HCT116 (cell line): ENCODE results near the gene ULBP1. TPM values are rescaled to one million over a fixed set of nuclear protein-coding genes. Genes with fewer than 3 reads are reported as not detected.

Source experiments
- ATAC-seq: fragments of 200-7000 bp; cut with Tn5 transposase; 2 replicates; pipeline ENCODE4 v1.9.1; 2020; ENCODE audit warnings: mild to moderate bottlenecking, moderate library complexity
- BruUV-seq: library from RNA; stranded (reverse); fragments of 400-500 nt; replicated peaks from 2 replicates; lab custom pipeline; 2021; lab: Mats Ljungman, UMichigan
- CTCF ChIA-PET: fragments of 300-600 bp; sonication (Branson Sonifier 250); formaldehyde crosslinking; loops from one replicate; lab custom pipeline; 2021; ENCODE audit warnings: antibody characterized with exemption; lab: Charles Lee
- POLR2A ChIA-PET: fragments of 300-600, 350-600 bp; sonication (Branson Sonifier 250); formaldehyde crosslinking; loops from one replicate; lab custom pipeline; 2021; ENCODE audit warnings: antibody characterized with exemption; lab: Charles Lee
- RAD21 ChIA-PET, 2 experiments: fragments of 300-600 bp; sonication (Branson Sonifier 250); formaldehyde crosslinking; loops; one replicate each; lab custom pipeline; 2023; ENCODE audit warnings: low total read pairs in 2 of 2; ENCODE audit not compliant: uncharacterized antibody in 2 of 2, unreplicated experiment in 2 of 2, low non-redundant PET in 1 of 2; lab: Charles Lee
- DNase-seq: peaks from one replicate; pipeline ENCODE4 v3.0.0-alpha.2; 2010; ENCODE audit warnings: low read depth, low spot score
- H2AFZ ChIP-seq: fragments of 200-600 bp; shearing (Covaris generic), sonication (generic); 2 replicates; pipeline ENCODE4 v1.6.1; 2017; ENCODE audit warnings: low read depth, mixed run types, mixed read lengths, antibody characterized with exemption, low read length; ENCODE audit not compliant: poor library complexity, severe bottlenecking
- H3K27ac ChIP-seq: 2 replicates; pipeline ENCODE4 v1.5.1; 2012; ENCODE audit warnings: low read depth, low read length
- H3K27me3 ChIP-seq: fragments of 200-600 bp; sonication (generic); 2 replicates; pipeline ENCODE4 v1.6.1; 2016; ENCODE audit warnings: mixed run types, low read length, mixed read lengths; ENCODE audit not compliant: insufficient read depth
- H3K36me3 ChIP-seq, 2 experiments: fragments of 200-500 bp in 1 of 2; fragments of 200-600 bp in 1 of 2; sonication (Bioruptor generic) in 1 of 2; sonication (generic) in 1 of 2; 2 replicates each; pipeline versions ENCODE4 v1.5.1 to v1.6.1; 2014 to 2016; ENCODE audit warnings: low read length in 2 of 2, inconsistent platforms in 1 of 2, mixed read lengths in 1 of 2, mixed run types in 1 of 2; ENCODE audit not compliant: insufficient read depth in 2 of 2, control insufficient read depth in 1 of 2
- H3K4me1 ChIP-seq, 2 experiments: fragments of 200-600 bp in 1 of 2; sonication (generic) in 1 of 2; 2 replicates each; pipeline versions ENCODE4 v1.5.1 to v1.6.1; 2012 to 2017; ENCODE audit warnings: low read length in 2 of 2, inconsistent platforms in 1 of 2, mild to moderate bottlenecking in 1 of 2, mixed read lengths in 1 of 2, mixed run types in 1 of 2, moderate library complexity in 1 of 2; ENCODE audit not compliant: insufficient read depth in 2 of 2, control insufficient read depth in 1 of 2
- H3K4me2 ChIP-seq: fragments of 200-600 bp; sonication (generic); 2 replicates; pipeline ENCODE4 v1.6.1; 2017; ENCODE audit warnings: mixed run types, low read length, mixed read lengths
- H3K4me3 ChIP-seq, 2 experiments: fragments of 200-600 bp in 1 of 2; sonication (generic) in 1 of 2; replicated peaks in 1 of 2; 2 replicates each; pipeline ENCODE4 v1.5.1; 2011 to 2016; ENCODE audit warnings: low read length in 2 of 2, control low read depth in 1 of 2, low read depth in 1 of 2, mild to moderate bottlenecking in 1 of 2, mixed read lengths in 1 of 2, mixed run types in 1 of 2
- H3K79me2 ChIP-seq: fragments of 200-600 bp; sonication (generic); 2 replicates; pipeline ENCODE4 v1.6.1; 2017; ENCODE audit warnings: mild to moderate bottlenecking, mixed run types, low read length, moderate library complexity, mixed read lengths; ENCODE audit not compliant: insufficient read depth
- H3K9ac ChIP-seq: fragments of 200-600 bp; sonication (generic); 2 replicates; pipeline ENCODE4 v1.6.1; 2016; ENCODE audit warnings: low read length, mixed read lengths
- H3K9me2 ChIP-seq: fragments of 200-600 bp; sonication (generic), shearing (Covaris generic); 2 replicates; pipeline ENCODE4 v1.6.1; 2017; ENCODE audit warnings: mixed run types, mild to moderate bottlenecking, moderate library complexity; ENCODE audit not compliant: insufficient read depth
- H3K9me3 ChIP-seq, 2 experiments: fragments of 200-500 bp in 1 of 2; fragments of 200-600 bp in 1 of 2; sonication (Bioruptor generic) in 1 of 2; sonication (generic) in 1 of 2; 2 replicates each; pipeline ENCODE4 v1.6.1; 2014 to 2017; ENCODE audit warnings: low read length in 2 of 2, mixed read lengths in 2 of 2, inconsistent platforms in 1 of 2, low read depth in 1 of 2, mild to moderate bottlenecking in 1 of 2, mixed run types in 1 of 2, moderate library complexity in 1 of 2; ENCODE audit not compliant: control insufficient read depth in 1 of 2, insufficient read depth in 1 of 2
- H4K20me1 ChIP-seq: fragments of 200-600 bp; sonication (generic), shearing (Covaris generic); 2 replicates; pipeline ENCODE4 v1.6.1; 2017; ENCODE audit warnings: mixed run types, mild to moderate bottlenecking, moderate library complexity; ENCODE audit not compliant: insufficient read depth
- CBX3 ChIP-seq: IDR thresholded peaks from 2 replicates; pipeline ENCODE4 v1.6.1; 2012; ENCODE audit warnings: low read depth
- CEBPB ChIP-seq: IDR thresholded peaks from 2 replicates; pipeline ENCODE4 v1.6.1; 2012; ENCODE audit warnings: low read depth
- EGR1 ChIP-seq: IDR thresholded peaks from 2 replicates; pipeline ENCODE4 v1.6.1; 2012; ENCODE audit warnings: low read depth
- ELF1 ChIP-seq: IDR thresholded peaks from 2 replicates; pipeline ENCODE4 v1.6.1; 2012; ENCODE audit warnings: low read depth, borderline replicate concordance
- EZH2 ChIP-seq: fragments of 200-600 bp; sonication (generic); IDR thresholded peaks from 2 replicates; pipeline ENCODE4 v1.6.1; 2017; ENCODE audit warnings: antibody characterized with exemption, mixed run types
- FOSL1 ChIP-seq: IDR thresholded peaks from 2 replicates; pipeline ENCODE4 v1.6.1; 2012; ENCODE audit warnings: low read depth
- JUND ChIP-seq: IDR thresholded peaks from 2 replicates; pipeline ENCODE4 v1.6.1; 2012
- RAD21 ChIP-seq: IDR thresholded peaks from 2 replicates; pipeline ENCODE4 v1.6.1; 2012; ENCODE audit warnings: low read depth, mild to moderate bottlenecking
- SIN3A ChIP-seq: IDR thresholded peaks from 2 replicates; pipeline ENCODE4 v1.6.1; 2012; ENCODE audit warnings: low read depth
- SRF ChIP-seq: IDR thresholded peaks from 2 replicates; pipeline ENCODE4 v1.6.1; 2012; ENCODE audit warnings: low read depth
- YY1 ChIP-seq: IDR thresholded peaks from 2 replicates; pipeline ENCODE4 v1.6.1; 2011; ENCODE audit warnings: low read length, low read depth, moderate library complexity, mild to moderate bottlenecking; ENCODE audit not compliant: insufficient replicate concordance; ENCODE audit errors: extremely low read depth
- ZFX ChIP-seq: fragments of 450-650 bp; IDR thresholded peaks from 2 replicates; pipeline ENCODE4 v1.6.1; 2017
- ZNF274 ChIP-seq: fragments of 200-500 bp; sonication (Bioruptor generic); IDR thresholded peaks from 2 replicates; pipeline ENCODE4 v1.6.1; 2014; ENCODE audit warnings: mild to moderate bottlenecking, low read depth, low read length, inconsistent platforms
- intact Hi-C: fragments of 100-400 bp; cut with micrococcal nuclease; formaldehyde crosslinking; loops from 2 replicates; pipeline ENCODE4 v1.10.0; 2022
- total RNA-seq: library from RNA; stranded (reverse); gene quantifications from one replicate; pipeline ENCODE4 v1.2.1, GENCODE V29; 2021; ENCODE audit not compliant: unreplicated experiment
- TF ChIP-seq, protein P1 (sequence below): IDR thresholded peaks from 2 replicates; pipeline ENCODE4 v1.6.1; 2012; ENCODE audit warnings: low read depth
- TF ChIP-seq, protein P2 (sequence below): IDR thresholded peaks from 2 replicates; pipeline ENCODE4 v1.6.1; 2011; ENCODE audit warnings: mild to moderate bottlenecking, low read length, moderate library complexity; ENCODE audit not compliant: insufficient replicate concordance; ENCODE audit errors: extremely low read depth
- TF ChIP-seq, protein P3 (sequence below): IDR thresholded peaks from 2 replicates; pipeline ENCODE4 v1.6.1; 2012
- TF ChIP-seq, protein P4 (sequence below), 3 experiments: fragments of 200-600 bp in 1 of 3; sonication (generic) in 1 of 3; IDR thresholded peaks in 2 of 3; conservative IDR thresholded peaks in 1 of 3; 2 replicates each; pipeline ENCODE4 v1.5.1; 2012 to 2017; ENCODE audit warnings: low read depth in 2 of 3, low read length in 2 of 3, antibody characterized with exemption in 1 of 3, borderline replicate concordance in 1 of 3, control low read depth in 1 of 3, mild to moderate bottlenecking in 1 of 3, mixed read lengths in 1 of 3, mixed run types in 1 of 3, moderate library complexity in 1 of 3; ENCODE audit not compliant: insufficient read depth in 1 of 3

Gene ULBP1
- total RNA-seq, 1 experiment from 2014 or later = 12.4 TPM

DNA sequence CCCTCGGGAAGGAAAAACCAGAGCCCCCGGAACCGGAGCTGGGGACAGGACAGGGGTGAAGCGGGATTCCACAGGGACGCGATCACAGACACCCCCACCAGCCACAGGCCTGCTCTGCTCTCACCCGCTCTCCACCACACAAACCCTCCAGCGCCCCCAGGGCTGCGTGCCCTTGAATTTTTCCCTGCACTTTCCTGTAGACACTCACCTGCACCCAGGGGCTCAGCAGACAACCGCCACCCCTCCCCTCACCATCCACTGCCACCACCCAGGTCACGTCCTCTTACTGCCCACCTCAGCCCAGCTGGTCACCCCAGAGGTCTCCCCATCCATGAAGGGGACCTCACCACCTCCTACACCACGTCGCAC, 21.3 kb upstream of the ULBP1 start:
- TF ChIP-seq EGR1 = no peak
- TF ChIP-seq, protein P1, sequence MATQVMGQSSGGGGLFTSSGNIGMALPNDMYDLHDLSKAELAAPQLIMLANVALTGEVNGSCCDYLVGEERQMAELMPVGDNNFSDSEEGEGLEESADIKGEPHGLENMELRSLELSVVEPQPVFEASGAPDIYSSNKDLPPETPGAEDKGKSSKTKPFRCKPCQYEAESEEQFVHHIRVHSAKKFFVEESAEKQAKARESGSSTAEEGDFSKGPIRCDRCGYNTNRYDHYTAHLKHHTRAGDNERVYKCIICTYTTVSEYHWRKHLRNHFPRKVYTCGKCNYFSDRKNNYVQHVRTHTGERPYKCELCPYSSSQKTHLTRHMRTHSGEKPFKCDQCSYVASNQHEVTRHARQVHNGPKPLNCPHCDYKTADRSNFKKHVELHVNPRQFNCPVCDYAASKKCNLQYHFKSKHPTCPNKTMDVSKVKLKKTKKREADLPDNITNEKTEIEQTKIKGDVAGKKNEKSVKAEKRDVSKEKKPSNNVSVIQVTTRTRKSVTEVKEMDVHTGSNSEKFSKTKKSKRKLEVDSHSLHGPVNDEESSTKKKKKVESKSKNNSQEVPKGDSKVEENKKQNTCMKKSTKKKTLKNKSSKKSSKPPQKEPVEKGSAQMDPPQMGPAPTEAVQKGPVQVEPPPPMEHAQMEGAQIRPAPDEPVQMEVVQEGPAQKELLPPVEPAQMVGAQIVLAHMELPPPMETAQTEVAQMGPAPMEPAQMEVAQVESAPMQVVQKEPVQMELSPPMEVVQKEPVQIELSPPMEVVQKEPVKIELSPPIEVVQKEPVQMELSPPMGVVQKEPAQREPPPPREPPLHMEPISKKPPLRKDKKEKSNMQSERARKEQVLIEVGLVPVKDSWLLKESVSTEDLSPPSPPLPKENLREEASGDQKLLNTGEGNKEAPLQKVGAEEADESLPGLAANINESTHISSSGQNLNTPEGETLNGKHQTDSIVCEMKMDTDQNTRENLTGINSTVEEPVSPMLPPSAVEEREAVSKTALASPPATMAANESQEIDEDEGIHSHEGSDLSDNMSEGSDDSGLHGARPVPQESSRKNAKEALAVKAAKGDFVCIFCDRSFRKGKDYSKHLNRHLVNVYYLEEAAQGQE = no peak
- TF ChIP-seq, protein P2, sequence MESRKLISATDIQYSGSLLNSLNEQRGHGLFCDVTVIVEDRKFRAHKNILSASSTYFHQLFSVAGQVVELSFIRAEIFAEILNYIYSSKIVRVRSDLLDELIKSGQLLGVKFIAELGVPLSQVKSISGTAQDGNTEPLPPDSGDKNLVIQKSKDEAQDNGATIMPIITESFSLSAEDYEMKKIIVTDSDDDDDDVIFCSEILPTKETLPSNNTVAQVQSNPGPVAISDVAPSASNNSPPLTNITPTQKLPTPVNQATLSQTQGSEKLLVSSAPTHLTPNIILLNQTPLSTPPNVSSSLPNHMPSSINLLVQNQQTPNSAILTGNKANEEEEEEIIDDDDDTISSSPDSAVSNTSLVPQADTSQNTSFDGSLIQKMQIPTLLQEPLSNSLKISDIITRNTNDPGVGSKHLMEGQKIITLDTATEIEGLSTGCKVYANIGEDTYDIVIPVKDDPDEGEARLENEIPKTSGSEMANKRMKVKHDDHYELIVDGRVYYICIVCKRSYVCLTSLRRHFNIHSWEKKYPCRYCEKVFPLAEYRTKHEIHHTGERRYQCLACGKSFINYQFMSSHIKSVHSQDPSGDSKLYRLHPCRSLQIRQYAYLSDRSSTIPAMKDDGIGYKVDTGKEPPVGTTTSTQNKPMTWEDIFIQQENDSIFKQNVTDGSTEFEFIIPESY = no peak
- no peak for TF ChIP-seq FOSL1
- TF ChIP-seq, protein P3, sequence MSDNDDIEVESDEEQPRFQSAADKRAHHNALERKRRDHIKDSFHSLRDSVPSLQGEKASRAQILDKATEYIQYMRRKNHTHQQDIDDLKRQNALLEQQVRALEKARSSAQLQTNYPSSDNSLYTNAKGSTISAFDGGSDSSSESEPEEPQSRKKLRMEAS = no peak
- TF ChIP-seq ZFX = no peak
- no peak for TF ChIP-seq CBX3
- no peak for TF ChIP-seq ELF1
- no peak for TF ChIP-seq RAD21
- TF ChIP-seq SIN3A = no peak
- TF ChIP-seq SRF = no peak
- no peak for TF ChIP-seq EZH2
- TF ChIP-seq CEBPB = no peak
- TF ChIP-seq YY1 = no peak
- no peak for TF ChIP-seq ZNF274
- TF ChIP-seq, protein P4, sequence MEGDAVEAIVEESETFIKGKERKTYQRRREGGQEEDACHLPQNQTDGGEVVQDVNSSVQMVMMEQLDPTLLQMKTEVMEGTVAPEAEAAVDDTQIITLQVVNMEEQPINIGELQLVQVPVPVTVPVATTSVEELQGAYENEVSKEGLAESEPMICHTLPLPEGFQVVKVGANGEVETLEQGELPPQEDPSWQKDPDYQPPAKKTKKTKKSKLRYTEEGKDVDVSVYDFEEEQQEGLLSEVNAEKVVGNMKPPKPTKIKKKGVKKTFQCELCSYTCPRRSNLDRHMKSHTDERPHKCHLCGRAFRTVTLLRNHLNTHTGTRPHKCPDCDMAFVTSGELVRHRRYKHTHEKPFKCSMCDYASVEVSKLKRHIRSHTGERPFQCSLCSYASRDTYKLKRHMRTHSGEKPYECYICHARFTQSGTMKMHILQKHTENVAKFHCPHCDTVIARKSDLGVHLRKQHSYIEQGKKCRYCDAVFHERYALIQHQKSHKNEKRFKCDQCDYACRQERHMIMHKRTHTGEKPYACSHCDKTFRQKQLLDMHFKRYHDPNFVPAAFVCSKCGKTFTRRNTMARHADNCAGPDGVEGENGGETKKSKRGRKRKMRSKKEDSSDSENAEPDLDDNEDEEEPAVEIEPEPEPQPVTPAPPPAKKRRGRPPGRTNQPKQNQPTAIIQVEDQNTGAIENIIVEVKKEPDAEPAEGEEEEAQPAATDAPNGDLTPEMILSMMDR (IDR thresholded peaks at IDR 0.05 in 2 of 3, conservative IDR thresholded peaks at IDR 0.05 in 1 of 3; ENCODE audit: borderline replicate concordance in 1 of 3, insufficient read depth in 1 of 3, low read depth in 2 of 3, low read length in 2 of 3) = no peak
- no peak for TF ChIP-seq JUND
- H3K9me3 ChIP-seq = no peaks in the 10 kb centered on the region
- H3K9me2 ChIP-seq = no peaks in the 10 kb centered on the region
- ChIA-PET POLR2A (no interaction called here), CTCF (no interaction called here), RAD21 (no interaction called here)
- H2AFZ ChIP-seq = no peak overlapping the region
- ATAC-seq = peak; percentile 40
- no peak overlapping the region for H3K27ac ChIP-seq
- H4K20me1 ChIP-seq = no peaks in the 10 kb centered on the region
- H3K36me3 ChIP-seq = no peaks in the 10 kb centered on the region
- H3K27me3 ChIP-seq = no peaks in the 10 kb centered on the region
- peak overlapping the region; percentile 67 for H3K9ac ChIP-seq
- no peaks in the 10 kb centered on the region for H3K79me2 ChIP-seq
- peaks cover 2 to 11% of the 10 kb centered on the region in 2 experiments; a peak in 2 of 4 replicates for H3K4me1 ChIP-seq
- peak overlapping the region; percentile 99 for H3K4me2 ChIP-seq
- intact Hi-C loops = no loop called here
- peak overlapping the region; percentile 75 to 94 for H3K4me3 ChIP-seq
- BruUV-seq = no TSS peak
- DNase-seq = no peak
